Stimulated activated CD4-positive, alpha-beta T cell treated with anti-CD3 and anti-CD28 coated beads, Interleukin-12 subunit alpha, Interleukin-12 subunit beta, amount 100 ng/mL, for 48 hours (primary cell): ENCODE measurements around the gene POU2F1.

Source experiments
- DNase-seq, 3 donors: peaks; one replicate each; pipeline ENCODE4 v3.0.0-alpha.2; 2020; ENCODE audit warnings: low read depth in 2 of 3, low spot score in 1 of 3

The POU2F1 gene

GRCh38 chr1:167270349-167271092, 49.8 kb downstream of the POU2F1 start:
- no peak for DNase-seq

GRCh38 chr1:167272369-167272957, 51.8 kb downstream of the POU2F1 start:
- DNase-seq, result no peak

- DNase-seq, result no peak
Observed at GRCh38 chr1:167273027-167273800, 52.5 kb downstream of the POU2F1 start.

GRCh38 chr1:167274061-167274460, 53.4 kb downstream of the POU2F1 start:
- no peak for DNase-seq

- DNase-seq, result no peak
Observed at GRCh38 chr1:167276969-167277368, 56.3 kb downstream of the POU2F1 start.

GRCh38 chr1:167278497-167278896, 57.8 kb downstream of the POU2F1 start:
- DNase-seq, result no peak

GRCh38 chr1:167280912-167281311, 60.2 kb downstream of the POU2F1 start:
- no peak for DNase-seq

- no peak for DNase-seq
Observed at GRCh38 chr1:167288390-167289074, 67.8 kb downstream of the POU2F1 start.

- DNase-seq, result no peak
Observed at GRCh38 chr1:167289075-167289442, 68.4 kb downstream of the POU2F1 start.

- no peak for DNase-seq
Observed at GRCh38 chr1:167289966-167290365, 69.3 kb downstream of the POU2F1 start.

GRCh38 chr1:167291539-167292185, 71.0 kb downstream of the POU2F1 start:
- DNase-seq, result no peak

- DNase-seq, result no peak
Observed at GRCh38 chr1:167292216-167292615, 71.5 kb downstream of the POU2F1 start.

GRCh38 chr1:167293057-167293456, 72.4 kb downstream of the POU2F1 start:
- DNase-seq, result no peak

- no peak for DNase-seq
Observed at GRCh38 chr1:167294528-167294927, 73.8 kb downstream of the POU2F1 start.

- no peak for DNase-seq
Observed at GRCh38 chr1:167297222-167298214, 76.8 kb downstream of the POU2F1 start.

GRCh38 chr1:167298325-167298724, 77.6 kb downstream of the POU2F1 start:
- no peak for DNase-seq

GRCh38 chr1:167301355-167301754, 80.7 kb downstream of the POU2F1 start:
- no peak for DNase-seq

GRCh38 chr1:167304165-167304564, 83.5 kb downstream of the POU2F1 start:
- no peak for DNase-seq

GRCh38 chr1:167305059-167305705, 84.5 kb downstream of the POU2F1 start:
- DNase-seq, result no peak
